Astrocyte (in vitro differentiated cells and primary cell): ENCODE results near the gene CCDC12. TPM values are rescaled to one million over a fixed set of nuclear protein-coding genes. Genes with fewer than 3 reads are reported as not detected.

Source experiments
- DNase-seq: peaks from one replicate; pipeline ENCODE4 v3.0.0-alpha.2; 2010; ENCODE audit warnings: low read depth
- FAIRE-seq: peaks from 2 replicates; lab custom pipeline; 2011; peaks lifted over from hg19 to GRCh38; lab: Jason Lieb, UNC
- H2AFZ ChIP-seq: 2 replicates; pipeline ENCODE4 v1.6.0; 2012; ENCODE audit warnings: low read depth, low read length, inconsistent platforms
- H3K27ac ChIP-seq: 2 replicates; pipeline ENCODE4 v1.5.1; 2011; ENCODE audit warnings: low read depth, low read length, inconsistent platforms
- H3K27me3 ChIP-seq: 2 replicates; pipeline ENCODE4 v1.6.0; 2011; ENCODE audit warnings: low read length, inconsistent platforms; ENCODE audit not compliant: insufficient read depth
- H3K36me3 ChIP-seq: 2 replicates; pipeline ENCODE4 v1.5.1; 2011; ENCODE audit warnings: low read length, inconsistent platforms; ENCODE audit not compliant: insufficient read depth
- H3K4me1 ChIP-seq: 2 replicates; pipeline ENCODE4 v1.5.1; 2011; ENCODE audit warnings: low read length, inconsistent platforms; ENCODE audit not compliant: insufficient read depth
- H3K4me2 ChIP-seq: 2 replicates; pipeline ENCODE4 v1.6.0; 2012; ENCODE audit warnings: low read length, inconsistent platforms
- H3K4me3 ChIP-seq: 2 replicates; pipeline ENCODE4 v1.5.1; 2011; ENCODE audit warnings: low read depth, mild to moderate bottlenecking, low read length, inconsistent platforms; ENCODE audit not compliant: insufficient read depth
- H3K79me2 ChIP-seq: 2 replicates; pipeline ENCODE4 v1.6.0; 2012; ENCODE audit warnings: mild to moderate bottlenecking, low read length, inconsistent platforms; ENCODE audit not compliant: insufficient read depth
- H3K9ac ChIP-seq: 2 replicates; pipeline ENCODE4 v1.6.0; 2012; ENCODE audit warnings: mild to moderate bottlenecking, low read length, inconsistent platforms
- H3K9me3 ChIP-seq: 2 replicates; pipeline ENCODE4 v1.5.1; 2012; ENCODE audit warnings: low read depth, mild to moderate bottlenecking, low read length, inconsistent platforms; ENCODE audit not compliant: insufficient read depth
- H4K20me1 ChIP-seq: 2 replicates; pipeline ENCODE4 v1.6.0; 2012; ENCODE audit warnings: low read length, inconsistent platforms; ENCODE audit not compliant: insufficient read depth
- H3K27ac Mint-ChIP-seq: one replicate; pipeline ENCODE4 v1.8.0; 2021; ENCODE audit warnings: mild to moderate bottlenecking, mixed read lengths; ENCODE audit not compliant: unreplicated experiment
- H3K27me3 Mint-ChIP-seq: one replicate; pipeline ENCODE4 v1.8.0; 2021; ENCODE audit warnings: low read depth, mixed read lengths; ENCODE audit not compliant: unreplicated experiment
- H3K36me3 Mint-ChIP-seq: one replicate; pipeline ENCODE4 v1.8.0; 2021; ENCODE audit warnings: low read depth, mixed read lengths; ENCODE audit not compliant: unreplicated experiment
- H3K4me1 Mint-ChIP-seq: one replicate; pipeline ENCODE4 v1.8.0; 2021; ENCODE audit warnings: low read depth, mixed read lengths; ENCODE audit not compliant: unreplicated experiment
- H3K4me3 Mint-ChIP-seq: one replicate; pipeline ENCODE4 v1.8.0; 2021; ENCODE audit warnings: mild to moderate bottlenecking, moderate library complexity, mixed read lengths; ENCODE audit not compliant: unreplicated experiment
- H3K9me3 Mint-ChIP-seq: one replicate; pipeline ENCODE4 v1.8.0; 2021; ENCODE audit warnings: mild to moderate bottlenecking, mixed read lengths; ENCODE audit not compliant: unreplicated experiment
- EZH2 ChIP-seq: IDR thresholded peaks from 2 replicates; pipeline ENCODE4 v1.6.1; 2012; ENCODE audit warnings: mild to moderate bottlenecking, low read length, inconsistent platforms; ENCODE audit not compliant: insufficient read depth
- total RNA-seq: library from RNA; stranded (reverse); gene quantifications from 2 replicates; pipeline ENCODE4 v1.2.1, GENCODE V29; 2021
- TF ChIP-seq, protein P1 (sequence below): IDR thresholded peaks from 2 replicates; pipeline ENCODE4 v1.5.1; 2011; ENCODE audit warnings: low read depth, mild to moderate bottlenecking, inconsistent platforms, low read length, moderate library complexity; ENCODE audit not compliant: insufficient read depth

The CCDC12 gene
- total RNA-seq, 1 donor from 2014 or later: 29.0 TPM

DNA sequence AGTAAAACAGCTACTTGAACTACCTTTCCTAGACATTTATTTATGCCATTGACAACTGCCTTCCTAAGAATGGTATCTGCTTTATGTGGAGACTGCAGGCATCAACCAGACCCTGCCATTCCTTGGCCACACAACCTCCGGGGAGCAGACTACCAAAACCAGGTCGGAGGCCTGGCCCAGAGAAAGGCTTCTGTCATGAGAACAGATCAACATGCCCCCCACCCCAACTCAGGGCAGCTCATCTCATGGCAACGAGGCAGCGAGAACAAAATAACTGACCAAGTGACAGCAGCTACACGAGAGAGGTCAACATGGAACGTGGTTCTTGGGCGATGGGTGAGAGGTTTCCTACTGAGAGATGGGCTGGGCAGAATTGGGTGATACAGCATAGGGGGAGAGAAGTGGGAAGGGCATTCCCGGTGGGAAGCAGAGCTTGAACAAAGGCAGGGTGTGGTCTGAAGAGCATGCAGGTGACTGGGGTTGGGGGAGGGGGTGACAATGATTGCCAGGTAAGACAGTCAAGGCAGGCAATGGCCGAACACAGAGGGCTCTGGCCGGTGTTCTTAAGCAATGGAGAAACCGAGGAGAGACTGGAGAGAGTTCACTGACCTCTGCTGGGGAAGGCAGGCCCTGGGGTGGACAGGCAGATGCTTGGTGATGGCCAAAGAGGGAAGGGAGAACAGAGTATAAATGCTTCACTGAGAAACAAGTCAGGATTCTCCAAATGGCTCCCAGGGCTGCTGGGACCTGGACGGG, 33.9 kb downstream of the CCDC12 start:
- Histone ChIP-seq H3K4me2 (no peak overlapping the region), H3K9ac (no peak overlapping the region), H3K4me1 (peaks cover 21% of the 10 kb centered on the region), H4K20me1 (peaks cover 98% of the 10 kb centered on the region), H3K27me3 (no peaks in the 10 kb centered on the region), H2AFZ (no peak overlapping the region), H3K27ac (no peak overlapping the region), H3K79me2 (peaks cover 95% of the 10 kb centered on the region), H3K9me3 (no peaks in the 10 kb centered on the region), H3K36me3 (no peaks in the 10 kb centered on the region), H3K4me3 (no peak overlapping the region)
- Mint-ChIP-seq H3K27ac (peak overlapping the region; percentile 62), H3K36me3 (peaks cover 30% of the 10 kb centered on the region), H3K9me3 (no peaks in the 10 kb centered on the region), H3K4me3 (peak overlapping the region; percentile 20), H3K4me1 (peaks cover 46% of the 10 kb centered on the region), H3K27me3 (no peaks in the 10 kb centered on the region)
- no peak for DNase-seq
- TF ChIP-seq EZH2: no peak
- TF ChIP-seq, protein P1, sequence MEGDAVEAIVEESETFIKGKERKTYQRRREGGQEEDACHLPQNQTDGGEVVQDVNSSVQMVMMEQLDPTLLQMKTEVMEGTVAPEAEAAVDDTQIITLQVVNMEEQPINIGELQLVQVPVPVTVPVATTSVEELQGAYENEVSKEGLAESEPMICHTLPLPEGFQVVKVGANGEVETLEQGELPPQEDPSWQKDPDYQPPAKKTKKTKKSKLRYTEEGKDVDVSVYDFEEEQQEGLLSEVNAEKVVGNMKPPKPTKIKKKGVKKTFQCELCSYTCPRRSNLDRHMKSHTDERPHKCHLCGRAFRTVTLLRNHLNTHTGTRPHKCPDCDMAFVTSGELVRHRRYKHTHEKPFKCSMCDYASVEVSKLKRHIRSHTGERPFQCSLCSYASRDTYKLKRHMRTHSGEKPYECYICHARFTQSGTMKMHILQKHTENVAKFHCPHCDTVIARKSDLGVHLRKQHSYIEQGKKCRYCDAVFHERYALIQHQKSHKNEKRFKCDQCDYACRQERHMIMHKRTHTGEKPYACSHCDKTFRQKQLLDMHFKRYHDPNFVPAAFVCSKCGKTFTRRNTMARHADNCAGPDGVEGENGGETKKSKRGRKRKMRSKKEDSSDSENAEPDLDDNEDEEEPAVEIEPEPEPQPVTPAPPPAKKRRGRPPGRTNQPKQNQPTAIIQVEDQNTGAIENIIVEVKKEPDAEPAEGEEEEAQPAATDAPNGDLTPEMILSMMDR: no peak
- FAIRE-seq: no peak

DNA sequence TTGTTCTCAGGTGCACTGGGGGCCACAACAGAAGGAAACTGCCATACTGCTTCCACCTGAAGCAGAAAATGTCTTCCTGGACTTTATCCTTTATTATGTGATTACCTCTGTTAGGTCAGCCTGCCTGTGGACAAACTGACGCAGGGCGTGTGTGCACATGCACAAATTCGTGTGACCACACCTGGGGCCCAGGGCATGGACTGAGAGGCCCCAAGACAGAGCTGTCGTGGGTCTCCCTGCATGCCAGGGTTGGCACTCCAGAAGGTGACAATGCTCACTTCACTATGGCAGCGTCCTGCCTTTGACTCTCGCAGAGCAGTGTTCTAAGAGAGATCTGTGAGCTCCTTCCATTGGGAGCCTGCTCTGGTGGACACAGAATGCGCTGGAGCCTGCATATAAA, 34.5 kb downstream of the CCDC12 start:
- Histone ChIP-seq H3K4me1 (peaks cover 20% of the 10 kb centered on the region), H3K4me2 (no peak overlapping the region), H3K27me3 (no peaks in the 10 kb centered on the region), H2AFZ (no peak overlapping the region), H3K9me3 (no peaks in the 10 kb centered on the region), H3K4me3 (no peak overlapping the region), H3K27ac (no peak overlapping the region), H4K20me1 (peaks cover 98% of the 10 kb centered on the region), H3K9ac (no peak overlapping the region), H3K36me3 (no peaks in the 10 kb centered on the region), H3K79me2 (peaks cover 95% of the 10 kb centered on the region)
- no peaks in the 10 kb centered on the region for H3K27me3 Mint-ChIP-seq
- TF ChIP-seq, protein P1: no peak
- TF ChIP-seq EZH2: no peak
- no peak overlapping the region for H3K4me3 Mint-ChIP-seq
- H3K9me3 Mint-ChIP-seq: no peaks in the 10 kb centered on the region
- no peak for DNase-seq
- peaks cover 41% of the 10 kb centered on the region for H3K4me1 Mint-ChIP-seq
- no peak overlapping the region for H3K27ac Mint-ChIP-seq
- no peak for FAIRE-seq
- H3K36me3 Mint-ChIP-seq: peaks cover 30% of the 10 kb centered on the region
